Measurements from ENCODE around the gene PACSIN2. TPM values are rescaled to one million over a fixed set of nuclear protein-coding genes. Genes with fewer than 3 reads are reported as not detected.

The PACSIN2 gene
- total and polyA plus RNA-seq, 2 donors = 31.6 to 61.8 TPM

DNA sequence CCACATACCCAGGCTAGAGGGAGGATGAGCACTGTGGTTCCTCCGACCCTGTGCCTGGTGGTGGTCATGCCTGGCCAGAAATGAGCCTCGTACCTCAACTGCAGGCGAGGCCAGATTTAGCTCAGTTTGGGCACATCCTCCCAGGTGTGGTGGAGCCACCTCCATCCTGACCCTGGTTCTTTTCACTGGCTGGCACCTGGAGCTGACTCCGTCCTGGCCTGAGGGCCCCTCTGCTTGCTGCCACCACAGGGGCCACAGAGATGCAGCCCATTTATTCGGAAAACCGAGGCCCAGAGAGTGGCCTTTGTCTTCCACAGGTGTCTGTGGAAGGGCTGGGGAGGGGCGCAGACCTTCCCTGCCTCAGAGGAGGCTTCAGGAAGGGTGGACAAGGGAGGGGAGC is 148.8 kb downstream of the PACSIN2 start:
- Histone ChIP-seq H3K36me3 (ENCODE audit: insufficient read depth) (peaks cover 2% of the 10 kb centered on the region), H3K4me1 (ENCODE audit: insufficient read depth) (no peaks in the 10 kb centered on the region), H3K4me3 (ENCODE audit: low read depth, low read length) (no peak overlapping the region), H3K27ac (ENCODE audit: low read depth) (no peak overlapping the region)
- WGBS = 92% methylated on average over 7 of the region's 7 CpGs
- DNase-seq (ENCODE audit: extremely low spot score) = no peak

DNA sequence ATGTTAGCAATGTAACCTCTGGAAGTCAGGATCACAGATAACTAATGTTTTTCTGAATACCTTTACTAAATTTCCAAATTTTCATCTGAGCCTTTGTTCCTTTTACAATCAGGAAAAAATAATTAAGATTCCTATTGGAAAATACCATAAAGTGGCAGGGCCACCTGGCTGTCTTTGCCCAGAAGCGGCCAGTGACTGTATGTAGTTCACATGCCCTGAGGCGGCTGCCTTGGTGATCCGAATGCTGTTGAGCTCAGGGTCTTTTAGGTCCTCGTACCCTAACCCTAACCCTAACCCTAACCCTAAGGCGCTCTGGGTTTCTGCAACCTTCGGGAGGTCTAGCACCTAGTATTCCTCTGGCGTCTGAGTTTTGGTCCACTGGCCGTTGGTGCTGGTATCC is 149.4 kb downstream of the PACSIN2 start:
- no peak overlapping the region for H3K27ac ChIP-seq (ENCODE audit: low read depth)
- no peaks in the 10 kb centered on the region for H3K36me3 ChIP-seq (ENCODE audit: insufficient read depth)
- DNase-seq (ENCODE audit: extremely low spot score) = no peak
- 86% methylated on average over 8 of the region's 8 CpGs for WGBS
- H3K4me3 ChIP-seq (ENCODE audit: low read depth, low read length) = no peak overlapping the region
- H3K4me1 ChIP-seq (ENCODE audit: insufficient read depth) = no peaks in the 10 kb centered on the region

DNA sequence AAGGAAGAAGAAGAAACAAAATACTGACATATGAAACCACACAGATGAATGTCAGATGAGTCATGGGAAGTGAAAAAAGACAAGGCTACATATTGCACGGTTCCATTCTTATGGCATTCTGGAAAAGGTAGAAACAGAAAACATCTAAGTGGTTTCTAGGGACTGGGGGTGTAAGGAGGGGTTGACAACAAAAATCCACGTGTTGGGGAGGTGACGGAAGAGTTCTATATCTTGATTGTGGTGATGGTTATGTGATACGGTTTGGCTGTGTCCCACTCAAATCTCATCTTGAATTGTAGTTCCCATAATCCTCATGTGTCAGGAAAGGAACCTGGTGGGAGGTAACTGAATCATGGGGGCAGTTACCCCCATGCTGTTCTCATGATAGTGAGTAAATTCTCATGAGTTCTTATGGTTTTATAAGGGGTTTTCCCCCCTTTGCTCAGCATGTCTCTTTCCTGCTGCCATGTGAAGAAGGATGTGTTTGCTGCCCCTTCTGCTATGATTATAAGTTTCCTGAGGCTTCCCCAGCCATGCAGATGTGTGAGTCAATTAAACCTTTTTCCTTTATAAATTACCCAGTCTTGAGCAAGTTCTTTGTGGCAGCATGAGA is 151.5 kb downstream of the PACSIN2 start:
- Histone ChIP-seq H3K4me3 (ENCODE audit: low read depth, low read length) (no peak overlapping the region), H3K36me3 (ENCODE audit: insufficient read depth) (no peaks in the 10 kb centered on the region), H3K4me1 (ENCODE audit: insufficient read depth) (no peaks in the 10 kb centered on the region), H3K27ac (ENCODE audit: low read depth) (no peak overlapping the region)
- no peak for DNase-seq (ENCODE audit: extremely low spot score)
- WGBS = 59% methylated on average over 4 of the region's 4 CpGs

DNA sequence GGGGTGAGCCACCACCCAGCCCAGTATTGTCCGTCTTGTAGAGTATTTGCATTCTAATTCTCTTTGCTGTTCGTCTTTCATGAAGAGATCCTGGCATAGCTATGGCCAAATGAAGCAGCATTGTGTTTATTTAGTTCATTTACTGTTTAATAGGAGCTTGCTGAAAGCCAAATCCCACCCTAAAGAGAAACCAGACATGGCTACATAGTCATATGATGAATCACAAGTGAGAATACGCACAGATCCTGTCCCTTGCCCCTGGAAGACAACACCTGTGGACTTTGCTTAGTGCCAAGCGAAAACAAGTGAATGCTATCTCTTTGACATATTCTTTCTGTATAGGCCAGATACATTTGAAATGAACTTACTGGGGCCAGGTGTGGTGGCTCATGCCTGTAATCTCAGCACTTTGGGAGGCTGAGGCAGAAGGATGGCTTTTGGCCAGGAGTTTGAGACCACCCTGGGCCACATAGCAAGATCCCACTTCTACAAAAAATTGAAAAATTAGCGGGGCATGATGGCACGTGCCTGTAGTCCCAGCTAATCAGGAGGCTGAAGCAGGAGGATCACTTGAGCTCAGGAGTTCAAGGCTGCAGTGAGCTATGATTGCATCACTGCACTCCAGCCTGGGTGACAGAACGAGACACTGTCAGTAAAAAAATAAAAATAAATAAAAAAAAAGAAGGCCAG is 152.8 kb downstream of the PACSIN2 start:
- H3K4me1 ChIP-seq (ENCODE audit: insufficient read depth) = no peaks in the 10 kb centered on the region
- no peaks in the 10 kb centered on the region for H3K36me3 ChIP-seq (ENCODE audit: insufficient read depth)
- H3K27ac ChIP-seq (ENCODE audit: low read depth) = no peak overlapping the region
- WGBS = 81% methylated on average over 7 of the region's 7 CpGs
- no peak for DNase-seq (ENCODE audit: extremely low spot score)
- no peak overlapping the region for H3K4me3 ChIP-seq (ENCODE audit: low read depth, low read length)

DNA sequence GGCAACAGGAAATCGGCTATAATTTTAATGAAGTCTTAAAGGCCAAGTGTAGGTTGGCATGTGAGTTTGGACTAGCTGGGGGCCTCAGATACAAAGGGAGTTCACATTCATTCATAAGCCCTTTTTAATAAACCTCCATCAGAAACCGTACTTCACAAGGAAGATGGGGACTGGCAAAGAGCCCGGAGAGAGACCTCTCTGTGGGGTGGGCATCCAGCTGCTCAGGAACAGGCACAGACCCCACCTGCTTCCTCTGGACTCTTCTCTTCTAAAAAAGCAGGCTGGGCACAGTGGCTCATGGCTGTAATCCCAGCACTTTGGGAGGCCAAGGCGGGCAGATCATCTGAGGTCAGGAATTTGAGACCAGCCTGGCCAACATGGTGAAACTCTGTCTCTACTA is 154.0 kb downstream of the PACSIN2 start:
- Histone ChIP-seq H3K27ac (ENCODE audit: low read depth) (no peak overlapping the region), H3K36me3 (ENCODE audit: insufficient read depth) (no peaks in the 10 kb centered on the region), H3K4me3 (ENCODE audit: low read depth, low read length) (no peak overlapping the region), H3K4me1 (ENCODE audit: insufficient read depth) (no peaks in the 10 kb centered on the region)
- DNase-seq (ENCODE audit: extremely low spot score) = no peak
- WGBS = 57% methylated on average over 4 of the region's 4 CpGs

DNA sequence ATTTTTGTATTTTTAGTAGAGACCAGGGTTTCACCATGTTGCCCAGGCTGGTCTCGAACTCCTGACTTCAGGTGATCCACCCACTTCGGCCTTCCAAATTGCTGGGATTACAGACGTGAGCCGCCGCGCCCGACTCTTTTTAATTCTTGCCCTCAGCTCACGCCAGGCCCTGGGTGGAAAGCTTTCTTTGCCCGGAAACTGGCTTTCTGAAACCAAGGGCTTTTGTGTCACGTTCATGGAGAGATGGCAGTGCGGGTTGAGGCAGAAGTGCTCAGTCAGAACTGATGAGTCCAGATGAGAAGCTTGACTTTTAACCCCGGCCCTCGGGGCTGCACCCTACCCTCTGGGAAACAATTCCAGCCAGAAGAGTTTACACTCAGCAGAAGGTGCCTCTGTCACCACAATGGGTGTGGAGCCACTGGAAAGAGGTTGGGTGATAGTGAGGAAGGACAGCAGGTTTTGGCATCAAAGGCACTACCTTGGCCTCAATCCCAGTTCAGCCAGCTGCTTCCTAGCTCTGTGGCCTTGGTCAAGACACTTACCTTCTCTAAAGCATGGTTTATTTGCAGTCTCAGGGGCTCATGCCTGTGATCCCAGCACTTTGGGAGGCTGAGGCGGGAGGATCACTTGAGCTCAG is 157.0 kb downstream of the PACSIN2 start:
- WGBS = 94% methylated on average over 14 of the region's 14 CpGs
- DNase-seq (ENCODE audit: extremely low spot score) = no peak
- H3K27ac ChIP-seq (ENCODE audit: low read depth) = no peak overlapping the region
- peaks cover 2% of the 10 kb centered on the region for H3K36me3 ChIP-seq (ENCODE audit: insufficient read depth)
- H3K4me1 ChIP-seq (ENCODE audit: insufficient read depth) = no peaks in the 10 kb centered on the region
- H3K4me3 ChIP-seq (ENCODE audit: low read depth, low read length) = no peak overlapping the region

DNA sequence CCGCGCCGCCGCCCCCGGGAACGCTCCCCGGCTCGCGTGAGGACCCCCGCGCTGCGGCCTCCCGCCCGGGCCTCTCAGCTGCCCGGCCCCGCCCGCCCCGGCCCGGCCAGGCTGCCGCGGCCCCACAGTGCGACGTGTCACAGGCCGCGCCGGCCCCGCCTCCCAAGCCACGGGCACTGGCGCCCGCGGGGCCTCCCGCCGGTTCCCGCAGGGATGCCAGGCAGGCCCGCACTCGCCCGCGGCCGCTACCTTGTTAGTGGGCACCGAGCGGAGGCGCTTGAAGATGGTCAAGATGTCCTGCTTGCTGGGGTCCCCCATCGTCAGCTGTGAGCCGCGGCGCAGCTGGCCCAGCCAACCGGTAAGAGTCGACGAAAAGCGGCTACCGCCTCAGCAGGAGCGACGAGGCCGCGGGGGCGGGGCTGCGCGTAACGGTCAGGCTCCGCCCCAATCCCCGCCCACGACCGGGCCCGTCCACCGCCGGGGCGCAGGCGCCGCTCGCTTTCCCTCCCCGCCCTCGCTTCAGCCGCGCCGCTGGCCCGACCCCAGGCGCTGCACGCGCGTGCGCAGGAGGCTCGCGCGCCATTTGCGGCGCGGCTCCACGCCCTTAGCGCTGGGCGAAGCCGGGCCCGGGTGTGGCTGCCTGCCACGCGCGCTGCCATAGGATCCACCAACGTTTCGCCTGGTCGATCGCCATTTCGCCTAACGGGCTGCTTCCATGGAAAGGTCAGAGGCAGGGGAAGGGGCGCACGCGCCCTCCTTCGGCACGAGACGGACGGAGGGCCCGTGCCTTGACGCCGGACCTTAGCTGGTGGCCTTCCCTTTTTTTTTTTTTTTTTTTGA is 157.9 kb downstream of the PACSIN2 start, which contains the start of gene ARFGAP3:
TSS of gene ARFGAP3 (minus strand) at position 409 of the 840 bp plus-strand sequence. CDS start at position 318, 91 bp downstream.
- DNase-seq (ENCODE audit: extremely low spot score) = peak; percentile 71
- peak within 1 kb of the TSS; percentile 88 for H3K27ac ChIP-seq (ENCODE audit: low read depth)
- WGBS = 5% methylated on average over 111 of the region's 111 CpGs
- H3K36me3 ChIP-seq (ENCODE audit: insufficient read depth) = peaks cover 2% of the 10 kb centered on the region
- peak within 1 kb of the TSS; percentile 83 for H3K4me3 ChIP-seq (ENCODE audit: low read depth, low read length)
- no peaks in the 10 kb centered on the region for H3K4me1 ChIP-seq (ENCODE audit: insufficient read depth)

DNA sequence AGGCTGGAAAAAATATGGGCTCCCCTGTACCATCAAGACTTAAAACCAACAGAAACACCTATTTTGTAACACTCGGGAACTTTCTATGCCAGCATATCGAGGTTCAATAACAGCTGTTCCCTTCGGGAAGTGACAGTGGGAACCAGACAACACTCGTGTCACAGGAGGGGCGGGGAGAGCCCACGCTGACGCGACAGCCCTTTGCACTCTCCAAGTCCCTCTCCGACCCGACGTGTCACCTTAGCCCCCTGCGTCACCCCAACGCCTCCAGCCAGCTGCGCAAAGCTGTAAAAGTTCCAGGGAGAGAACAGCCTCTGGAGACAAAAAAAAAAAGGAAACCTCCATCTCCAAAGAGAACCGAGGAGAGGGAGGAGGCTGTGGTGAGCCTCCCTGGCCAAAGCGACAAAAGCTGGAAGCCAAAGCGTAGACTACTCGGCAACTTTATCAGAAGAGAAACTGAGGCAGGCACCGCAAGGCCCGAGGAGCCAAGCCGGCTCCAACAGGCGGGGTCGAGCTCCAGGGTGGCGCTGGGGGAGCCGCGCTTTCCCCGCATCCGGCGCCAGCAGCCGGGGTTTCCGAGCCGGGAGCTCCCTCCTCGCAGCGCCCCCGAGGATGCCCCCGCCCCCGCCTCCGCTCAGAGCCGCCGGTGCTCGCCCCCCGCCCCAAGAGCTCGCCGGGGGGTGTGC is 158.6 kb downstream of the PACSIN2 start:
- Histone ChIP-seq H3K27ac (ENCODE audit: low read depth) (peak overlapping the region; percentile 88), H3K36me3 (ENCODE audit: insufficient read depth) (peaks cover 2% of the 10 kb centered on the region), H3K4me1 (ENCODE audit: insufficient read depth) (no peaks in the 10 kb centered on the region), H3K4me3 (ENCODE audit: low read depth, low read length) (peak overlapping the region; percentile 83)
- under 1% methylated on average over 44 of the region's 44 CpGs for WGBS
- DNase-seq (ENCODE audit: extremely low spot score) = no peak

DNA sequence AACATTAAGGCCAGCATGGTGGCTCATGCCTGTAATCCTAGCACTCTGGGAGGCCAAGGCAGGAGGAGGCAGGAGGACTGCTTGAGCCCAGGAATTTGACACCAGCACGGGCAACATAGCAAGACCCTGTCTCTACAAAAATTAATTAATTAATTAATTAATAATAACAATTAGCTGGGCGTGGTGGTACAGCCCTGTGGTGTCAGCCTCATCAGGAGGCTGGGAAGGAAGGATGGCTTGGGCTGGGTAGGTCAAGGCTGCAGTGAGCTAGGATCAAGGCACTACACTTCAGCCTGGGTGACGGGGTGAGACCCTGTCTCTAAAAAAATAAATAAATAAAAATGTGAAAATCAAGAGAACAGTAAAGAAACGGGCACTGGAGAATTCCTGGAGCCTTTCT is 159.2 kb downstream of the PACSIN2 start:
- no peak overlapping the region for H3K27ac ChIP-seq (ENCODE audit: low read depth)

DNA sequence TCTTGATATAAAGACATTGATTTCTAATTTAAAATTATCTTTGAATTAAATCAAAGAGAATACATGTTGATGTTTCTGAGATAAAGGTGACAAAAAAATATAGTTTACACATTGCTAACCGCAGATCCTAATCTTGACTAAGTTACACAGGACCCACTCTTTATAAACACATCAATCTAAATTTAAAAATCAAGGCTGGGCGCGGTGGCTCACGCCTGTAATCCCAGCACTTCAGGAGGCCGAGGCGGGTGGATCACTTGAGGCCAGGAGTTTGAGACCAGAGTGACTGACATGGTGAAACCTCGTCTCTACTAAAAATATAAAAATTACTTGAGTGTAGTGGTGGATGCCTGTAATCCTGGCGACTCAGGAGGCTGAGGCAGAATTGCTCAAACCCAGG is 159.7 kb downstream of the PACSIN2 start:
- 59% methylated on average over 8 of the region's 8 CpGs for WGBS

More for the DNA sequence above, 159.2 kb downstream of the PACSIN2 start:
- WGBS = 32% methylated on average over 4 of the region's 4 CpGs
- no peak for DNase-seq (ENCODE audit: extremely low spot score)
- Histone ChIP-seq H3K4me3 (ENCODE audit: low read depth, low read length) (peak overlapping the region; percentile 83), H3K36me3 (ENCODE audit: insufficient read depth) (peaks cover 2% of the 10 kb centered on the region), H3K4me1 (ENCODE audit: insufficient read depth) (no peaks in the 10 kb centered on the region)

DNA sequence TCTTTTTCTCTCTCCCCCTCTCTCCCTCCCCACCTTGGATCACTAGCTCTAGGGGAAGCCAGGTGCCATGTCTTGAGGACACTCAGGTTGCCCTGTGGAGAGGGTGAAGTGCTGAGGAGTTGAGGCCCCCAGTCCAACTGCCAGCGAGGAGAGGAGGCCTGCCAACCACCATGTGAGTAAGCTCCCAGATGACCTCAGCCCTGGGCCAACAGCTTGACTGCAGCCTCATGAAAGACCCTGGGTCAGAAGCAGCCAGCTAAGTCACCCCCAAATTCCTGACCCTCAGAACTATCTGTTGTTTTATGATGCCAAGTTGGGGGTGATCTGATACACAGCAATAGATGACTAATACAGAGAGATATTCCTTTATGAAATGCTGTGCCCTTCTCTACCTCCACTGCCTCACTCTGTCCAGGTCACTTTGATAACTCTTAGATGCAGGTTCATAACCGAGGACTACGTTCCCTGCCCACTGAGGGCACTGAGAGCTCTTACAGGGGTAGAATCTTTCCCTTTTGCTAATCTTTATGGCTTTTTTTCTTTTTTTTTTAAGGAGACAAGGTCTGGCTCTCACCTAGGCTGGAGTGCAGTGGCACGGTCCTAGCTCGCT is 165.9 kb downstream of the PACSIN2 start:
- DNase-seq (ENCODE audit: extremely low spot score) = no peak

More for the DNA sequence above, 159.7 kb downstream of the PACSIN2 start:
- Histone ChIP-seq H3K4me3 (ENCODE audit: low read depth, low read length) (no peak overlapping the region), H3K36me3 (ENCODE audit: insufficient read depth) (peaks cover 2% of the 10 kb centered on the region), H3K27ac (ENCODE audit: low read depth) (no peak overlapping the region), H3K4me1 (ENCODE audit: insufficient read depth) (no peaks in the 10 kb centered on the region)
- no peak for DNase-seq (ENCODE audit: extremely low spot score)

DNA sequence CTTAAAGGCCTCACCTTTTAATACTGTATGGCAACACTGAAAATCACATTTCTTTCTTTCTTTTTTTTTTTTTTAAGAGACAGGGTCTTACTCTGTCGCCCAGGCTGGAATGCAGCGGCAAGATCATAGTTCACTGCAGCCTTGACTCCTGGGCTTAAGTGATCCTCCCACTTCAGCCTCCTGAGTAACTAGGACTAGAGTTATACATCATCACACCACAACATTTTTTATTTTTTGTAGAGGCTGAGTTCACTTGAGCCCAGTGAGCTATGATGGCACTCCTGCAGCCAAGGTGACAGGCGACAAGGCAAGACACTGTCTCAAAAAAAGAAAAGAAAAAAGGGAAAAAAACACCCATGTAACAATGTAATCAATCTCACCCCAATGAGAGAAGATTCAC is 167.8 kb downstream of the PACSIN2 start:
- H3K4me3 ChIP-seq (ENCODE audit: low read depth, low read length) = no peak overlapping the region
- no peaks in the 10 kb centered on the region for H3K4me1 ChIP-seq (ENCODE audit: insufficient read depth)
- no peak overlapping the region for H3K27ac ChIP-seq (ENCODE audit: low read depth)
- DNase-seq (ENCODE audit: extremely low spot score) = no peak
- 97% methylated on average over 3 of the region's 3 CpGs for WGBS
- H3K36me3 ChIP-seq (ENCODE audit: insufficient read depth) = no peaks in the 10 kb centered on the region

More for the DNA sequence above, 165.9 kb downstream of the PACSIN2 start:
- H3K4me1 ChIP-seq (ENCODE audit: insufficient read depth) = no peaks in the 10 kb centered on the region
- 86% methylated on average over 5 of the region's 5 CpGs for WGBS
- H3K36me3 ChIP-seq (ENCODE audit: insufficient read depth) = peaks cover 2% of the 10 kb centered on the region
- no peak overlapping the region for H3K4me3 ChIP-seq (ENCODE audit: low read depth, low read length)
- H3K27ac ChIP-seq (ENCODE audit: low read depth) = no peak overlapping the region
